K562 (cell line): Measurements from ENCODE around the gene TPK1. TPM values are rescaled to one million over a fixed set of nuclear protein-coding genes. Genes with fewer than 3 reads are reported as not detected.

Experiments
- BDP1 ChIP-seq: IDR thresholded peaks from 3 replicates; pipeline ENCODE4 v1.6.1; 2011; ENCODE audit not compliant: insufficient read length, insufficient read depth
- CEBPG ChIP-seq, 3 experiments: fragments of 200-800 bp in 1 of 3; sonication (Bioruptor generic) in 1 of 3; sonication (generic) in 1 of 3; formaldehyde crosslinking in 1 of 3; IDR thresholded peaks in 2 of 3; conservative IDR thresholded peaks in 1 of 3; 2 replicates each; pipeline versions ENCODE4 v1.6.1 to v1.8.0; 2016 to 2022; ENCODE audit warnings: missing compliant biosample characterization in 2 of 3, missing genetic modification characterization in 2 of 3, mild to moderate bottlenecking in 1 of 3, missing genetic modification reagents in 1 of 3
- CHD1 ChIP-seq: fragments of 200-600 bp; sonication (generic); IDR thresholded peaks from one replicate; pipeline ENCODE4 v1.6.1; 2012; ENCODE audit warnings: mild to moderate bottlenecking, moderate library complexity, low read length, inconsistent platforms
- CREBBP ChIP-seq: IDR thresholded peaks from one replicate; pipeline ENCODE4 v1.6.1; 2012; ENCODE audit warnings: low read depth, mild to moderate bottlenecking, control low read depth, inconsistent platforms, low read length
- DEAF1 ChIP-seq: fragments of 450-650 bp; formaldehyde crosslinking; IDR thresholded peaks from 2 replicates; pipeline ENCODE4 v1.4.0; 2020; ENCODE audit warnings: mild to moderate bottlenecking, moderate library complexity
- ETS1 ChIP-seq: conservative IDR thresholded peaks from 2 replicates; pipeline ENCODE4 v1.6.1; 2011; ENCODE audit warnings: low read depth, mild to moderate bottlenecking, low read length; ENCODE audit not compliant: control insufficient read depth
- FOXJ2 ChIP-seq: fragments of 200-800 bp; sonication (Bioruptor generic); IDR thresholded peaks from 2 replicates; pipeline ENCODE4 v1.6.1; 2016; ENCODE audit warnings: missing genetic modification characterization, missing compliant biosample characterization
- HMBOX1 ChIP-seq: sonication (generic); IDR thresholded peaks from 2 replicates; pipeline ENCODE4 v1.6.1; 2016
- ZNF3 ChIP-seq: fragments of 250-450 bp; sonication (Bioruptor Pico); IDR thresholded peaks from 2 replicates; pipeline ENCODE4 v1.5.0; 2021; ENCODE audit warnings: mild to moderate bottlenecking, moderate library complexity
- ZNF75A ChIP-seq: fragments of 450-650 bp; formaldehyde crosslinking; IDR thresholded peaks from 2 replicates; pipeline ENCODE4 v1.4.0; 2020; ENCODE audit warnings: mild to moderate bottlenecking
- polyA plus RNA-seq, 8 experiments: library from polyadenylated mRNA; depleted of rRNA in 4 of 8; stranded (reverse) in 5 of 8; unstranded in 3 of 8; fragments of >200 nt; fragmentation: Nextera tagmentation in 2 of 8; fragmentation: Illumina TruSeq in 1 of 8; extraction: Ambion mirVana in 2 of 8; extraction: Trizol in 1 of 8; gene quantifications; 2 replicates each; pipeline versions ENCODE4 v1.2.1 to v1.2.3, GENCODE V29; 2011 to 2014; ENCODE audit warnings: inconsistent platforms in 1 of 8, missing spikeins in 1 of 8
- total RNA-seq, 7 experiments: library from RNA; depleted of rRNA in 6 of 7; stranded (reverse); fragments of >200 nt in 6 of 7; fragmentation: Illumina TruSeq in 2 of 7; extraction: Trizol in 2 of 7; gene quantifications; 2 replicates each; pipeline versions ENCODE4 v1.2.1 to v1.2.3, GENCODE V29; 2011 to 2021; ENCODE audit warnings: low replicate concordance in 1 of 7

The TPK1 gene
- total and polyA plus RNA-seq, 9 of the 15 experiments (the other 6 are each of a cell fraction or from before 2014, with no cell fraction given) = 5.1 to 16.2 (median 9.2) TPM

GRCh38 chr7:144649120-144649519 is 186.7 kb downstream of the TPK1 start (continued):
- TF ChIP-seq ETS1 = no peak
- no peak for TF ChIP-seq CHD1
- TF ChIP-seq ZNF3 (CRISPR knock-in tag) = no peak
- no peak for TF ChIP-seq CEBPG (CRISPR knock-in tag; IDR thresholded peaks at IDR 0.05)
- TF ChIP-seq CEBPG (tag; conservative IDR thresholded peaks at IDR 0.05 in 1 of 2, IDR thresholded peaks at IDR 0.05 in 1 of 2) = no peak
- no peak for TF ChIP-seq CREBBP
- TF ChIP-seq BDP1 = no peak
- TF ChIP-seq ZNF75A (CRISPR knock-in tag) = no peak
- no peak for TF ChIP-seq DEAF1 (CRISPR knock-in tag)
- no peak for TF ChIP-seq HMBOX1
- no peak for TF ChIP-seq FOXJ2 (tag)
